IPS-18c (cell line): ENCODE results near the gene CD163L1.
"Not testable (repeated sequence)": the region's sequence is repeated elsewhere in the genome, so short reads cannot be mapped to it uniquely, and the experiment has no call there.

Experiments used
- H3K4me3 ChIP-seq: 2 replicates; pipeline ENCODE4 v1.7.0; 2013; ENCODE audit warnings: low read depth, mild to moderate bottlenecking, low read length, moderate library complexity; ENCODE audit not compliant: insufficient read depth
- H3K9me3 ChIP-seq: one replicate; pipeline ENCODE4 v1.6.1; 2013; ENCODE audit warnings: mild to moderate bottlenecking, low read length, moderate library complexity; ENCODE audit not compliant: control insufficient read depth, insufficient read depth

The CD163L1 gene

GRCh38 chr12:7354529-7354928 lies 89.4 kb downstream of the CD163L1 start:
- no peak overlapping the region for H3K4me3 ChIP-seq
- no peaks in the 10 kb centered on the region for H3K9me3 ChIP-seq

- Histone ChIP-seq H3K9me3 (no peaks in the 10 kb centered on the region), H3K4me3 (no peak overlapping the region)
Measured at GRCh38 chr12:7352661-7353060, 91.3 kb downstream of the CD163L1 start.

DNA sequence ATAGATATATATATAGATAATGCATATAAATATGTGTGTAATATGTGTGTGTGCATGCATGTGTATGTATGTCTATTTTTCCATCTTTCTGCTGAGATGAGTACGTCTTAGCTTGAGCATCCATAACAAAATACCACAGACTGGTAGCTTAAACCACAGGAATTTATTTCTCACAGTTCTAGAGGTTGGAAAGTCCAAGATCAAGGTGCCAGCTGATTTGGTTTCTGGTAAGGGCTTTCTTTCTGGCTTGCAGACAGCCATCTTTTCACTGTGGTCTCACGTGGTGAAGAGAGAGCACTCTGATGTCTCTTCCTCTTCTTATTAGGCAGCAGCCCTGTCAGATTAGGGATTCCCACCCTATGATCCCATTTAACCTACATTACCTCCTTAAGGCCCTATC lies 92.8 kb downstream of the CD163L1 start:
- Histone ChIP-seq H3K4me3 (no peak overlapping the region), H3K9me3 (no peaks in the 10 kb centered on the region)

DNA sequence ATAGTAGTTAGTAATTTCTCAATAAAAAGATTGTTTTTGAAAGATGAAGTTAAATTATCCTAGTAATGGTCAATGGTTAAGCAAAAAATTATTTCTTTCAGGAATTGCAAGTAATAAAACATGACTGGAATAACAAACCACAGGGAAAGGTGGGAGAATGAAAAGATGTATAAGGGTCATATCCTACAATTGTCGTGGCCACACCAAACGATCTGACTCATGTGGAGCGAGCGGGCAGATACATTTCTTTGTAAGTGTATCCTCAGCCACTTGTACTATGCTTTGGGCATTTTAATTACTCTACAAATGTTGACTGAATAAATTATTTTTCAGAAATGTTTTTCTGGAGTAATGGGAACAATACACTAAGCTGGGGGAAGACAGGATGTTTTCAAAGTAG lies 94.5 kb downstream of the CD163L1 start:
- H3K4me3 ChIP-seq: no peak overlapping the region
- no peaks in the 10 kb centered on the region for H3K9me3 ChIP-seq

DNA sequence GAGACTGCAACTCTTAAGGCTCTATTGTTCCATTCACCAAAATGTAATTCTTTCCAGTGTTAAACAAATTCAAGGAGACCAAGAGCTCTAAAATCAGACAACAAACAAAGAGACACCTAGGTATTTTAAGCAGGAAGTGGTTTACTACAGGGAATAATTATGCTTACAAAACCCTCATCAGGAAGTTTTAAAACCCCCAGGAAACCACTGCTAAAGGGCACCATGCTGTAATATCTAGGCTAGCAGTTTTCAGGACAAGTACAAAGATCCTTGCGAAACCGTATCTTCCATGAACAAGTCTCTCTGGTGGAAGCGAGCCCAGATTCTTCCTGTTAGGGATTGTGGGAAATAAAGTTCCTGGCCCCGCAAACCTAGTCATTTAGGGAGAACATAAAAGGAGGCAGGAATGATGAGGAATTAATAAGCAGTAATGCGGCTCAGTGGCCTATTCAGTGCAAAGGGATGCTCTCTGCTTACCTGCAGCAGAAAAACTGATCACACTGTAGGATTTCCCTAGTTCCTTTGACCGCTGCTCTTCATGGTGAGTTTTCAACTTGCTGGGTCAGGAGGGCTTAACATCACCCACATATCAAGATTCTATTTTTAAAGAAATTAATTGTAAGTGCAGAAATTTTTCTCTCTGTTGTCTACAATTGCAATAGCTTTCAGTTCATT lies 97.3 kb downstream of the CD163L1 start:
- Histone ChIP-seq H3K9me3 (no peaks in the 10 kb centered on the region), H3K4me3 (no peak overlapping the region)

DNA sequence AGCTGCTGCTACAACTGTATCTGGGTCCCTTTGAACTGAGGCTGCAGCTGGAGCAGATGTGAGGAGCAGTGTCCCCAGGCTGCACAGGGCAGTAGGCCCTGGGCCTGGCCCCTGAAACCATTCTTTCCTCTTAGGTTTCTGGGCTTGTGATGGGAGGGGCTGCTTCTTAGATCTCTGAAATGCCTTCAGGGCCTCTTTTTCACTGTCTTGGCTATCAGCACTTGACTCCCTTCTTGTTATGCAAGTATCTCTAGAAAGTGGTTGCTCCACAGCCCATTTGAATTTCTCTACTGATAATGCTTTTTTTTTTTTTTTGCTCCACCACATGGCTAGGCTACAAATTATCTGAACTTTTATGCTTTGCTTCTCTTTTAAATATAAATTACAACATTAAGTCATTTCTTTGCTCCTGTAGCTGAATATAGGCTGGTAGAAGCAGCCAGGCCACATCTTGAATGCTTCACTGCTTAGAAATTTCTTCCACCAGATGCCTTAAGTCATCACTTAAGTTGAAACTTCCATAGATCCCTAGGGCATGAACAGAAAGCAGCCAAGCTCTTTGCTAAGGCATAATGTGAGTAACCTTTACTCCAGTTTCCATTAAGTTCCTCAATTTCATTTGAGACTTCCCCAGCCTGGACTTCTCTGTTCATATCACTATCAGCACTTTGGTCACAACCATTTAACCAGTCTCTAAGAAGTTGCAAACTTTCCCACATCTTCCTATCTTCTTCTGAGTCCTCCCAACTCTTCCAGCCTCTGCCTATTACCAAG lies 98.9 kb downstream of the CD163L1 start:
- peak overlapping the region; percentile 2; the same call in 1 of the 2 replicates for H3K4me3 ChIP-seq
- H3K9me3 ChIP-seq: no peaks in the 10 kb centered on the region

- Histone ChIP-seq H3K4me3 (no peak overlapping the region), H3K9me3 (no peaks in the 10 kb centered on the region)
Measured at GRCh38 chr12:7339675-7340074, 104.3 kb downstream of the CD163L1 start.

- not testable (repeated sequence) for H3K9me3 ChIP-seq, H3K4me3 ChIP-seq
Measured at GRCh38 chr12:7337790-7338189, 106.2 kb downstream of the CD163L1 start.

DNA sequence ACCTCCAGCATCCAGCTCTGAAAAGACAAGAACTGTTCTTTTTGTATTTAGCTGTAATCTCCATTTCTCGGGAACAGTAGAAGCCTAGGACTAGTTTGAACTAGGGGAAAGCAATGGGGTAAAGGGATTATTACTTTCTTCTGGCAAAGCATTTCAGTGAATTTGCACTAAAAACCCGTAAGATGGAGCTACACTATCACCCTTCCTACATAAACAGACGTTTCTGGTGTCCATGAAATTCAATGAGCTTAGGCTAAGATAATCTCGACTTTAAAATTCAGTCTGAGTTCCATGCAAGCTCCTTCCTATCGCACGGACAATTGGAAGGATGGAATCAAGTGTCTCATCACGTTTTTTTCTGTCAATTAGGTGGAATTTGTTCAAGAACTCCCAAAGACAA lies 116.0 kb downstream of the CD163L1 start:
- H3K4me3 ChIP-seq: no peak overlapping the region
- no peaks in the 10 kb centered on the region for H3K9me3 ChIP-seq

- Histone ChIP-seq H3K9me3 (no peaks in the 10 kb centered on the region), H3K4me3 (no peak overlapping the region)
Measured at GRCh38 chr12:7324176-7324575, 119.8 kb downstream of the CD163L1 start.

GRCh38 chr12:7322599-7322998 lies 121.4 kb downstream of the CD163L1 start:
- Histone ChIP-seq H3K4me3 (no peak overlapping the region), H3K9me3 (peaks cover 2% of the 10 kb centered on the region)

DNA sequence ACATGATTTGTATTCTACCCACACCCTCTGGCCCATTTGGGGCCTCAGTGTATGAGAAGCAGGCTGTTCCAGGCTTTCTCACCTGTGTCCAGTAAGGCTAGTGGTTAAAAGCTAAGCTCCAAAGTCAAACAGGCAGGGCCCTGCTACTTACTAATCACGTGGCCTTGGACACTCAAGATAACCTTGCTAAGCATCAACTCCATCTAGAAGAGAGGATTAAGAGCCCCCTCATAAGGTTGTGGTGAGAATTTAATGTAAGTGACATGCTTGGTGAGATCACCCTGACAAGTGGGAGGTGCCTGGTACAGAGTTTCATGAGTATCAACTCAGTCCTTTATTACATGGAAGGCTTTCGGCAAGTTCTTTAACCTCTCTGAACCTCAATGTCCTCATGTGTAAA lies 122.3 kb downstream of the CD163L1 start:
- no peak overlapping the region for H3K4me3 ChIP-seq
- peaks cover 2% of the 10 kb centered on the region for H3K9me3 ChIP-seq

DNA sequence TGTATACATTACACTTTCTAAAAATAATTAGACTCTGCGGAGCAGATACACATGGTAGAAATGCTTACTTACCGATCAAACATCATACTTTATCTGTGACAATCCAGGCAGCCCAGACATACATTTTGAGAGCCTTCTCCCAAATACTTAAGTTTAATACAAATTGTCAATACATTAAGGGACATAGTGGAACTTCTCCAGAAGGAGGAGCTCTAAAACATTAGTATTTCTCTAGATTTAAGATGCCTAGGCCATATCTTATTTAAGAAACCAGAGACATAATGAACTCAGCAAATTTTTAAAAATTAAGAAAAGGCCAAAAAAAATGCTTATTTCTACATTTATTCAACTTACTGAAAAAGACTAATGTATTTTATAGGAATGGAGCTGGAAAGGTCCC lies 124.0 kb downstream of the CD163L1 start:
- no peak overlapping the region for H3K4me3 ChIP-seq
- peaks cover 2% of the 10 kb centered on the region for H3K9me3 ChIP-seq

- H3K9me3 ChIP-seq: no peaks in the 10 kb centered on the region
Measured at GRCh38 chr12:7310070-7310469, 133.9 kb downstream of the CD163L1 start.

More at GRCh38 chr12:7310070-7310469, 133.9 kb downstream of the CD163L1 start:
- H3K4me3 ChIP-seq: no peak overlapping the region
